Testis (tissue), 2 donors: Measurements from ENCODE around the gene TACO1.

Experiments used
- POLR2A ChIP-seq: fragments of 450-650 bp; IDR thresholded peaks from one replicate; pipeline ENCODE4 v1.6.1; 2017; ENCODE audit warnings: antibody characterized with exemption, mild to moderate bottlenecking, moderate library complexity
- TF ChIP-seq, protein P1 (sequence below), 3 experiments: fragments of 450-650 bp in 2 of 3; fragments of 200-600 bp in 1 of 3; sonication (generic) in 1 of 3; IDR thresholded peaks; one replicate each; pipeline ENCODE4 v1.5.1; 2016 to 2019; ENCODE audit warnings: antibody characterized with exemption in 3 of 3, mild to moderate bottlenecking in 2 of 3, moderate library complexity in 1 of 3

DNA sequence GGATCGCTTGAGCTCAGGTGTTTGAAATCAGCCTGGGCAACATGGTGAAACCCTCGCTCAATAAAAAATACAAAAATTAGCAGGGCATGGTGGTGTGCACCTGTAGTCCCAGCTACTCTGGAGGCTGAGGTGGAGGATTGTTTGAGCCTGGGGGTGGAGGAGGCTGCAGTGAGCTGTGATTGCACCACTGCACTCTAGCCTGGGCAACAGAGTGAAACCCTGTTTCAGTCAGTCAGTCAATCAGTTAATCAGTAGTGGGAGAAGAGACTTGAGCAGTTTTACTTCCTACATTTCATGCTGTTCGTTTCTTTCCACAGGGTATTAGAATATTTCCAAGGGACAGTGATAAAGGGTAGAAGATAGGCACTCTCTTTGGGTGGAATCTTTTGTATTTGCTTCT is 30.4 kb downstream of the TACO1 start:
- TF ChIP-seq, protein P1, sequence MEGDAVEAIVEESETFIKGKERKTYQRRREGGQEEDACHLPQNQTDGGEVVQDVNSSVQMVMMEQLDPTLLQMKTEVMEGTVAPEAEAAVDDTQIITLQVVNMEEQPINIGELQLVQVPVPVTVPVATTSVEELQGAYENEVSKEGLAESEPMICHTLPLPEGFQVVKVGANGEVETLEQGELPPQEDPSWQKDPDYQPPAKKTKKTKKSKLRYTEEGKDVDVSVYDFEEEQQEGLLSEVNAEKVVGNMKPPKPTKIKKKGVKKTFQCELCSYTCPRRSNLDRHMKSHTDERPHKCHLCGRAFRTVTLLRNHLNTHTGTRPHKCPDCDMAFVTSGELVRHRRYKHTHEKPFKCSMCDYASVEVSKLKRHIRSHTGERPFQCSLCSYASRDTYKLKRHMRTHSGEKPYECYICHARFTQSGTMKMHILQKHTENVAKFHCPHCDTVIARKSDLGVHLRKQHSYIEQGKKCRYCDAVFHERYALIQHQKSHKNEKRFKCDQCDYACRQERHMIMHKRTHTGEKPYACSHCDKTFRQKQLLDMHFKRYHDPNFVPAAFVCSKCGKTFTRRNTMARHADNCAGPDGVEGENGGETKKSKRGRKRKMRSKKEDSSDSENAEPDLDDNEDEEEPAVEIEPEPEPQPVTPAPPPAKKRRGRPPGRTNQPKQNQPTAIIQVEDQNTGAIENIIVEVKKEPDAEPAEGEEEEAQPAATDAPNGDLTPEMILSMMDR (IDR thresholded peaks at IDR 0.05): no peak
- no peak for TF ChIP-seq POLR2A
